Measurements from ENCODE around the gene RPN1. TPM values are rescaled to one million over a fixed set of nuclear protein-coding genes. Genes with fewer than 3 reads are reported as not detected.

RPN1 gene
- total and polyA plus RNA-seq, 2 of the 13 experiments (the other 11 are each of a cell fraction or from before 2014, with no cell fraction given), result 290 to 342 TPM

GRCh38 chr3:128680603-128681368 lies 30.2 kb upstream of the RPN1 start (continued):
- peak; percentile 85 for TF ChIP-seq NCOA1 (CRISPR knock-in tag; IDR thresholded peaks at IDR 0.05)
- peak; percentile 43 for TF ChIP-seq ZMYM2 (CRISPR knock-in tag; IDR thresholded peaks at IDR 0.05)
- 0 out of 2 replicates have a peak, but pooled peaks have one; percentile 32 for TF ChIP-seq SIN3B (IDR thresholded peaks at IDR 0.05; ENCODE audit: low read length)
- TF ChIP-seq PITX1 (CRISPR knock-in tag; IDR thresholded peaks at IDR 0.05), result peak; percentile 81
- peak; percentile 36; the same call in 1 of the 2 replicates for TF ChIP-seq ZFP90 (CRISPR knock-in tag; IDR thresholded peaks at IDR 0.05; ENCODE audit: borderline replicate concordance)
- no peak for TF ChIP-seq ZNF773 (CRISPR knock-in tag; IDR thresholded peaks at IDR 0.05; ENCODE audit: borderline replicate concordance)
- TF ChIP-seq ZNF781 (CRISPR knock-in tag; IDR thresholded peaks at IDR 0.05; ENCODE audit: borderline replicate concordance, not compliant biosample characterization), result peak; percentile 85
- TF ChIP-seq TBX2 (CRISPR knock-in tag; IDR thresholded peaks at IDR 0.05; ENCODE audit: borderline replicate concordance), result peak; percentile 96
- TF ChIP-seq U2AF2 (IDR thresholded peaks at IDR 0.05; ENCODE audit: low read depth, low read length), result no peak
- TF ChIP-seq PAWR (CRISPR knock-in tag; IDR thresholded peaks at IDR 0.05; ENCODE audit: borderline replicate concordance), result no peak
- TF ChIP-seq ZSCAN9 (CRISPR knock-in tag; IDR thresholded peaks at IDR 0.05; ENCODE audit: borderline replicate concordance), result peak; percentile 54; the same call in 1 of the 2 replicates
- peak; percentile 71 for TF ChIP-seq SKI (IDR thresholded peaks at IDR 0.05; ENCODE audit: partially characterized antibody)
- TF ChIP-seq RFX5 (IDR thresholded peaks at IDR 0.05; ENCODE audit: low read depth, low read length), result peak; percentile 62; the same call in 1 of the 2 replicates
- no peak for TF ChIP-seq TEAD2 (CRISPR knock-in tag; IDR thresholded peaks at IDR 0.05)
- TF ChIP-seq NCOA5 (CRISPR knock-in tag; IDR thresholded peaks at IDR 0.05), result no peak
- peak; percentile 73; the same call in 1 of the 2 replicates for TF ChIP-seq THRA (CRISPR knock-in tag; IDR thresholded peaks at IDR 0.05; ENCODE audit: borderline replicate concordance)
- peak; percentile 83 for TF ChIP-seq RXRB (CRISPR knock-in tag; IDR thresholded peaks at IDR 0.05; ENCODE audit: borderline replicate concordance)
- peak; percentile 87; the same call in 1 of the 2 replicates for TF ChIP-seq ZNF839 (CRISPR knock-in tag; IDR thresholded peaks at IDR 0.05; ENCODE audit: borderline replicate concordance)
- peak; percentile 44; the same call in 1 of the 2 replicates for TF ChIP-seq GMEB2 (CRISPR knock-in tag; IDR thresholded peaks at IDR 0.05; ENCODE audit: low read depth)
- TF ChIP-seq ZNF530 (CRISPR knock-in tag; IDR thresholded peaks at IDR 0.05; ENCODE audit: low read depth), result no peak
- peak; percentile 83; the same call in 1 of the 2 replicates for TF ChIP-seq ZNF557 (CRISPR knock-in tag; IDR thresholded peaks at IDR 0.05)
- no peak for TF ChIP-seq ZSCAN22 (CRISPR knock-in tag; IDR thresholded peaks at IDR 0.05)
- TF ChIP-seq BCL6 (CRISPR knock-in tag; IDR thresholded peaks at IDR 0.05), result peak; percentile 67
- TF ChIP-seq ZNF543 (CRISPR knock-in tag; IDR thresholded peaks at IDR 0.05), result peak; percentile 96
- no peak for TF ChIP-seq ZNF512B (CRISPR knock-in tag; IDR thresholded peaks at IDR 0.05; ENCODE audit: borderline replicate concordance)

All from HepG2 (cell line).